ENCODE measurements around the gene GFM2. TPM values are rescaled to one million over a fixed set of nuclear protein-coding genes. Genes with fewer than 3 reads are reported as not detected.

The GFM2 gene
- total and polyA plus RNA-seq, 2 of the 8 experiments (the other 6 are each of a cell fraction or from before 2014, with no cell fraction given): 17.8 to 30.6 TPM

DNA sequence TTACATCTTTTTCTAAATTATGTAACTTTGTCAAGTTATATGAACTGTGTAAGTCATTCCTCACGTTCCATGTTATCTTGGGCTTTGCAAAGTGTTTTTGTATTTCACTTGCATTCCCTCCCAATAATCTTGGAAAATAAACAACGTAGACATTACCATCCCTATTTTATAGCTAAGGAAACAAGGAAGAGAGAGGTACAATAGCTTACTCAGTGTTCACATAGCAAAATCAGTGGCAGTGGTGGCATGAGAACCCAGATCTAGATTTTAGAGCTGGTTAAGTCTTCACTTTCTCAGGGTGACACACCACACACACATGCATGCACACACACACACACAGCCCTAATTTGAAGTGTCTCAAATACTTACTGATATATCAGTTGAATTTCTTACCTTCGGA is 34.3 kb upstream of the GFM2 start (continued):
- TF ChIP-seq CHD7 (IDR thresholded peaks at IDR 0.05; ENCODE audit: insufficient replicate concordance, low read length): no peak
- no peak for TF ChIP-seq SRF (IDR thresholded peaks at IDR 0.05; ENCODE audit: low read depth, low read length)
- TF ChIP-seq RBBP5 (IDR thresholded peaks at IDR 0.05; ENCODE audit: borderline replicate concordance, low read depth, low read length): no peak
- no peak for TF ChIP-seq SIN3A (conservative IDR thresholded peaks at IDR 0.05 in 1 of 2, IDR thresholded peaks at IDR 0.05 in 1 of 2; ENCODE audit: low read depth in 1 of 2, low read length in 2 of 2)
- TF ChIP-seq TAF7 (optimal IDR thresholded peaks at IDR 0.05; ENCODE audit: borderline replicate concordance, low read depth, low read length): no peak
- TF ChIP-seq HDAC2 (IDR thresholded peaks at IDR 0.05; ENCODE audit: borderline replicate concordance in 1 of 2, low read depth in 2 of 2, low read length in 2 of 2): no peak
- TF ChIP-seq SUZ12 (IDR thresholded peaks at IDR 0.05; ENCODE audit: low read length): no peak
- no peak for TF ChIP-seq RAD21 (IDR thresholded peaks at IDR 0.05 in 1 of 2, conservative IDR thresholded peaks at IDR 0.05 in 1 of 2; ENCODE audit: low read depth in 2 of 2, low read length in 2 of 2)
- TF ChIP-seq MAFK (IDR thresholded peaks at IDR 0.05; ENCODE audit: low read depth, low read length): no peak
- TF ChIP-seq TCF12 (IDR thresholded peaks at IDR 0.05; ENCODE audit: low read depth, low read length): no peak
